Tibial artery (tissue), 4 donors: ENCODE results near the gene NTM.

Source experiments
- DNase-seq, 2 donors: peaks; one replicate each; pipeline ENCODE4 v3.0.0-alpha.2; 2019
- H3K27ac ChIP-seq, 2 donors: fragments of 200-600 bp; sonication (generic) in 1 of 2; 1 replicate in 1 of 2; 2 replicates in 1 of 2; pipeline ENCODE4 v1.5.1; 2018 to 2019; ENCODE audit warnings: mild to moderate bottlenecking in 1 of 2
- H3K27me3 ChIP-seq, 2 donors: fragments of 200-600 bp; sonication (generic) in 1 of 2; one replicate each; pipeline versions ENCODE4 v1.5.1 to v1.6.0; 2016 to 2019
- H3K36me3 ChIP-seq, 3 donors: fragments of 200-600 bp; sonication (generic) in 2 of 3; one replicate each; pipeline ENCODE4 v1.5.1; 2016 to 2019; ENCODE audit warnings: mild to moderate bottlenecking in 2 of 3
- H3K4me1 ChIP-seq, 4 donors: fragments of 200-600 bp; sonication (generic) in 2 of 4; 1 replicate in 3 of 4; 2 replicates in 1 of 4; pipeline ENCODE4 v1.5.1; 2016 to 2019
- H3K4me3 ChIP-seq, 2 donors: fragments of 200-600 bp; sonication (generic) in 1 of 2; 1 replicate in 1 of 2; 2 replicates in 1 of 2; pipeline ENCODE4 v1.5.1; 2018 to 2019; ENCODE audit warnings: mild to moderate bottlenecking in 2 of 2
- H3K9me3 ChIP-seq, 3 donors: fragments of 200-600 bp; sonication (generic) in 1 of 3; one replicate each; pipeline ENCODE4 v1.5.1; 2016 to 2019
- CTCF ChIP-seq, 2 experiments: fragments of 200-600 bp in 1 of 2; fragments of 450-650 bp in 1 of 2; IDR thresholded peaks; one replicate each; pipeline ENCODE4 v1.5.1; 2017 to 2019; ENCODE audit warnings: antibody characterized with exemption in 2 of 2, mild to moderate bottlenecking in 1 of 2, moderate library complexity in 1 of 2
- intact Hi-C: fragments of 100-400 bp; cut with DNase I; formaldehyde crosslinking; loops from one replicate; pipeline ENCODE4 v1.15.0; 2023; ENCODE audit warnings: low total_unique reads

The NTM gene

GRCh38 chr11:131922220-131922619 is 551.8 kb downstream of the NTM start:
- Histone ChIP-seq H3K4me3 (no peak overlapping the region), H3K27me3 (no peaks in the 10 kb centered on the region), H3K27ac (no peak overlapping the region), H3K4me1 (no peaks in the 10 kb centered on the region), H3K9me3 (no peaks in the 10 kb centered on the region), H3K36me3 (no peaks in the 10 kb centered on the region)
- no peak for TF ChIP-seq CTCF (IDR thresholded peaks at IDR 0.05)
- no peak for DNase-seq
- intact Hi-C loops = no loop called here

GRCh38 chr11:131923309-131923708 is 552.9 kb downstream of the NTM start:
- intact Hi-C loops = no loop called here
- Histone ChIP-seq H3K27me3 (no peaks in the 10 kb centered on the region), H3K4me1 (no peaks in the 10 kb centered on the region), H3K36me3 (no peaks in the 10 kb centered on the region), H3K27ac (no peak overlapping the region), H3K4me3 (no peak overlapping the region), H3K9me3 (no peaks in the 10 kb centered on the region)
- DNase-seq = no peak
- no peak for TF ChIP-seq CTCF (IDR thresholded peaks at IDR 0.05)

GRCh38 chr11:131924001-131924400 is 553.6 kb downstream of the NTM start:
- no peak for TF ChIP-seq CTCF (IDR thresholded peaks at IDR 0.05)
- Histone ChIP-seq H3K9me3 (no peaks in the 10 kb centered on the region), H3K4me3 (no peak overlapping the region), H3K36me3 (no peaks in the 10 kb centered on the region), H3K27ac (no peak overlapping the region), H3K27me3 (no peaks in the 10 kb centered on the region), H3K4me1 (no peaks in the 10 kb centered on the region)
- intact Hi-C loops = no loop called here
- no peak for DNase-seq

GRCh38 chr11:131924457-131925201 is 554.2 kb downstream of the NTM start:
- no peaks in the 10 kb centered on the region for H3K9me3 ChIP-seq
- TF ChIP-seq CTCF (IDR thresholded peaks at IDR 0.05) = no peak
- intact Hi-C loops = no loop called here
- no peaks in the 10 kb centered on the region for H3K27me3 ChIP-seq
- DNase-seq = no peak
- H3K36me3 ChIP-seq = no peaks in the 10 kb centered on the region
- no peak overlapping the region for H3K27ac ChIP-seq
- H3K4me3 ChIP-seq = no peak overlapping the region
- H3K4me1 ChIP-seq = no peaks in the 10 kb centered on the region

GRCh38 chr11:131925829-131926228 is 555.4 kb downstream of the NTM start:
- Histone ChIP-seq H3K9me3 (no peaks in the 10 kb centered on the region), H3K4me1 (no peaks in the 10 kb centered on the region), H3K36me3 (no peaks in the 10 kb centered on the region), H3K27ac (no peak overlapping the region), H3K4me3 (no peak overlapping the region), H3K27me3 (no peaks in the 10 kb centered on the region)
- intact Hi-C loops = no loop called here
- no peak for TF ChIP-seq CTCF (IDR thresholded peaks at IDR 0.05)
- DNase-seq = no peak

GRCh38 chr11:131928992-131929391 is 558.6 kb downstream of the NTM start:
- intact Hi-C loops = no loop called here
- Histone ChIP-seq H3K27me3 (no peaks in the 10 kb centered on the region), H3K9me3 (no peaks in the 10 kb centered on the region), H3K36me3 (no peaks in the 10 kb centered on the region), H3K4me3 (no peak overlapping the region), H3K27ac (no peak overlapping the region), H3K4me1 (no peaks in the 10 kb centered on the region)
- no peak for TF ChIP-seq CTCF (IDR thresholded peaks at IDR 0.05)
- DNase-seq = no peak
